Measurements from ENCODE around the gene RBM19.

- TF ChIP-seq CTCF (IDR thresholded peaks at IDR 0.05), result no peak
- TF ChIP-seq POLR2A (IDR thresholded peaks at IDR 0.05), result no peak
Observed at GRCh38 chr12:113921430-113921829, 44.7 kb downstream of the RBM19 start.

All from lower leg skin (tissue), 3 donors.